Bladder microvascular endothelial cell (primary cell): ENCODE measurements around the gene GPX5. TPM values are rescaled to one million over a fixed set of nuclear protein-coding genes. Genes with fewer than 3 reads are reported as not detected.

Experiments
- total RNA-seq: library from RNA; depleted of rRNA; stranded (reverse); fragments of >200 nt; gene quantifications from 2 replicates; pipeline ENCODE4 v1.2.3, GENCODE V29; 2014

GPX5 gene, protein sequence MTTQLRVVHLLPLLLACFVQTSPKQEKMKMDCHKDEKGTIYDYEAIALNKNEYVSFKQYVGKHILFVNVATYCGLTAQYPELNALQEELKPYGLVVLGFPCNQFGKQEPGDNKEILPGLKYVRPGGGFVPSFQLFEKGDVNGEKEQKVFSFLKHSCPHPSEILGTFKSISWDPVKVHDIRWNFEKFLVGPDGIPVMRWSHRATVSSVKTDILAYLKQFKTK
- total RNA-seq, result not detected in 2 replicates

DNA sequence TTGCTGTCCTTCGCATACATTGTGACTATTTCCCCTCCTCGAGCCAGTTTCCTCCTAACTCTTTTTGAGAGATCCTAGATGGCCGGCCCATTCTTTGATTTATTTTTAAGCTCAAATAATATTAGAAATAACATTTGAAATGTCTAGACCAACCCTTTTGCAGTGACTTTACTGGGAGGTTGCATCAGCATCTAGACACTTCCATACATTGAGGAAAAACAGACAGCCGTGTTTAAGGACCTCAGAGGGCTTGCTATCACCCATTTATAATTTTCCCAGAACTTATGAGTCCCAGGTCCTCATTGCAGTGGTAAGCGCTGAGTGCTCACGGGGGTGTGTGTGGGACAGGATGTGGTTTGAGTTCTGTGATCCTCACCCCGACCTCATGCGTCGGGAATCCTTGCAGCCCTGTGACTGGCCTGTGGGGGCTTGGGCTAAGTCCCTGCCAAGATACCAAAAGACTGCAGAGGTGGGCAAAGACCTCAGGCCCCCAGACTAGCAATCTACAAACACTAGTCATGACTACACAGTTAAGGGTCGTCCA is at the start of gene GPX5:
Gene GPX5 (plus strand): TSS at position 386 of the 544 bp plus-strand sequence. CDS start 133 bp downstream, at position 519.

GRCh38 chr6:28515676-28516075 is 10.0 kb upstream of the GPX5 start, which contains the start of gene GPX6:
Gene GPX6, minus strand, starts transcription at chr6:28515793. Its CDS starts 50 bp downstream, at chr6:28515743.

Other genes starting within 250 kb of the GPX5 start
- 6.5 and 7.0 TPM in 2 replicates for gene PGBD1, start 244.3 kb upstream of the GPX5 start, total RNA-seq
- gene ZSCAN31, start 189.7 kb upstream of the GPX5 start, total RNA-seq, result 21.3 and 45.7 TPM in 2 replicates
- 3.7 and 7.2 TPM in 2 replicates for gene ZKSCAN3, start 175.9 kb upstream of the GPX5 start, total RNA-seq
- gene ZSCAN12, start 126.1 kb upstream of the GPX5 start, total RNA-seq, result 3.2 and 5.3 TPM in 2 replicates
- 1.5 TPM in 2 replicates for gene ZSCAN23, start 82.4 kb upstream of the GPX5 start, total RNA-seq
- gene GPX6, start 10.1 kb upstream of the GPX5 start, total RNA-seq, result not detected in 2 replicates